Stimulated activated CD4-positive, alpha-beta T cell treated with anti-CD3 and anti-CD28 coated beads, Interleukin-4, amount 100 ng/mL, for 48 hours (primary cell): Measurements from ENCODE around the gene FBXW9.
"Not testable (repeated sequence)": the region's sequence is repeated elsewhere in the genome, so short reads cannot be mapped to it uniquely, and the experiment has no call there.

Source experiments
- DNase-seq, 2 donors: peaks; one replicate each; pipeline ENCODE4 v3.0.0-alpha.2; 2020; ENCODE audit warnings: low read depth in 2 of 2

FBXW9 gene

GRCh38 chr19:12656899-12657571 lies 39.4 kb downstream of the FBXW9 start:
- peak in 1 of 2 donors; percentile 59 for DNase-seq

- DNase-seq, result no peak
Observed at GRCh38 chr19:12655546-12655945, 40.9 kb downstream of the FBXW9 start.

- DNase-seq, result no peak
Observed at GRCh38 chr19:12652219-12652618, 44.2 kb downstream of the FBXW9 start.

GRCh38 chr19:12649941-12650340 lies 46.5 kb downstream of the FBXW9 start:
- no peak for DNase-seq

GRCh38 chr19:12648088-12648487 lies 48.3 kb downstream of the FBXW9 start:
- DNase-seq, result no peak

- DNase-seq, result peak; percentile 35 to 59
Observed at GRCh38 chr19:12647490-12648071, 48.9 kb downstream of the FBXW9 start.

GRCh38 chr19:12647047-12647446 lies 49.4 kb downstream of the FBXW9 start:
- DNase-seq, result no peak

- DNase-seq, result no peak
Observed at GRCh38 chr19:12646551-12646950, 49.9 kb downstream of the FBXW9 start.

- not testable (repeated sequence) for DNase-seq
Observed at GRCh38 chr19:12643716-12644115, 52.7 kb downstream of the FBXW9 start.

GRCh38 chr19:12642506-12642905 lies 53.9 kb downstream of the FBXW9 start:
- DNase-seq, result no peak

- no peak for DNase-seq
Observed at GRCh38 chr19:12641456-12641855, 55.0 kb downstream of the FBXW9 start.

- peak; percentile 84 to 87 for DNase-seq
Observed at GRCh38 chr19:12639901-12640613, 56.4 kb downstream of the FBXW9 start.
